ENCODE measurements around the gene RPUSD2. TPM values are rescaled to one million over a fixed set of nuclear protein-coding genes. Genes with fewer than 3 reads are reported as not detected.

The RPUSD2 gene
- total RNA-seq, 5 donors from 2014 or later (not counting 1 experiment from before 2014, with no cell fraction given): 17.4 to 24.7 (median 18.9) TPM

GRCh38 chr15:40595773-40596172, 26.7 kb downstream of the RPUSD2 start:
- Histone ChIP-seq H3K36me3 (ENCODE audit: control insufficient read depth in 2 of 2, extremely low read depth in 1 of 2, insufficient read depth in 1 of 2, low read length in 1 of 2) (no peaks in the 10 kb centered on the region), H3K27me3 (replicated peaks in 1 of 2; ENCODE audit: control insufficient read depth in 2 of 2, extremely low read depth in 1 of 2, insufficient read depth in 2 of 2, low read length in 1 of 2) (peaks cover 0 to 6% of the 10 kb centered on the region in 2 experiments), H3K4me1 (ENCODE audit: control insufficient read depth in 1 of 2, extremely low read depth in 1 of 2, insufficient read depth in 2 of 2, low read length in 2 of 2) (peaks cover 6 to 7% of the 10 kb centered on the region in 2 experiments), H3K27ac (ENCODE audit: low read length) (no peak overlapping the region), H3K9me3 (no peaks in the 10 kb centered on the region), H3K4me3 (ENCODE audit: control insufficient read depth in 1 of 2, extremely low read depth in 1 of 2, low read length in 1 of 2) (no peak overlapping the region)
- H3K4me3 Mint-ChIP-seq: no peak overlapping the region
- no peak overlapping the region for H3K27ac Mint-ChIP-seq
- H3K4me1 Mint-ChIP-seq: peaks cover 17 to 27% (median 26%) of the 10 kb centered on the region in 3 donors
- CTCF ChIA-PET: no interaction called here
- POLR2A ChIA-PET: interaction anchor here in 1 of 2 donors (0.6 kb wide), 1 partner anchor 30 kb away, joined by 5 read pairs; no protein-coding TSS in a partner anchor
- ATAC-seq (replicated peaks in 1 of 4): no peak
- WGBS (ENCODE audit: insufficient coverage): no CpG with 5 or more reads among the region's 5 CpGs
- H3K9me3 Mint-ChIP-seq: no peaks in the 10 kb centered on the region
- peaks cover 4% of the 10 kb centered on the region in 2 donors for H3K27me3 Mint-ChIP-seq
- no peaks in the 10 kb centered on the region for H3K36me3 Mint-ChIP-seq
- DNase-seq: no peak

- Histone ChIP-seq H3K36me3 (ENCODE audit: control insufficient read depth in 2 of 2, extremely low read depth in 1 of 2, insufficient read depth in 1 of 2, low read length in 1 of 2) (no peaks in the 10 kb centered on the region), H3K27ac (ENCODE audit: low read length) (no peak overlapping the region), H3K4me1 (ENCODE audit: control insufficient read depth in 1 of 2, extremely low read depth in 1 of 2, insufficient read depth in 2 of 2, low read length in 2 of 2) (peaks cover 6 to 7% of the 10 kb centered on the region in 2 experiments), H3K27me3 (replicated peaks in 1 of 2; ENCODE audit: control insufficient read depth in 2 of 2, extremely low read depth in 1 of 2, insufficient read depth in 2 of 2, low read length in 1 of 2) (peaks cover 0 to 6% of the 10 kb centered on the region in 2 experiments), H3K9me3 (no peaks in the 10 kb centered on the region), H3K4me3 (ENCODE audit: control insufficient read depth in 1 of 2, extremely low read depth in 1 of 2, low read length in 1 of 2) (no peak overlapping the region)
- 100% methylated on average over 1 of the region's 2 CpGs for WGBS (ENCODE audit: insufficient coverage)
- no peaks in the 10 kb centered on the region for H3K9me3 Mint-ChIP-seq
- ChIA-PET POLR2A (no interaction called here), CTCF (interaction anchor here in 1 of 2 donors (0.7 kb wide), 1 partner anchor 295 kb away, joined by 8 read pairs; no protein-coding TSS in a partner anchor)
- no peak for DNase-seq
- peaks cover 4% of the 10 kb centered on the region in 2 donors for H3K27me3 Mint-ChIP-seq
- H3K27ac Mint-ChIP-seq: no peak overlapping the region
- no peak for ATAC-seq (replicated peaks in 1 of 4)
- no peak overlapping the region for H3K4me3 Mint-ChIP-seq
- H3K4me1 Mint-ChIP-seq: peaks cover 17 to 26% (median 25%) of the 10 kb centered on the region in 3 donors
- H3K36me3 Mint-ChIP-seq: no peaks in the 10 kb centered on the region
Observed at GRCh38 chr15:40597024-40597423, 27.9 kb downstream of the RPUSD2 start.

- peaks cover 0 to 6% of the 10 kb centered on the region in 2 experiments for H3K27me3 ChIP-seq (replicated peaks in 1 of 2; ENCODE audit: control insufficient read depth in 2 of 2, extremely low read depth in 1 of 2, insufficient read depth in 2 of 2, low read length in 1 of 2)
- H3K4me3 ChIP-seq (ENCODE audit: control insufficient read depth in 1 of 2, extremely low read depth in 1 of 2, low read length in 1 of 2): no peak overlapping the region
- H3K36me3 ChIP-seq (ENCODE audit: control insufficient read depth in 2 of 2, extremely low read depth in 1 of 2, insufficient read depth in 1 of 2, low read length in 1 of 2): no peaks in the 10 kb centered on the region
- ATAC-seq (replicated peaks in 1 of 4): no peak
- no peaks in the 10 kb centered on the region for H3K9me3 ChIP-seq
- DNase-seq: no peak
- ChIA-PET POLR2A (interaction anchor here in 1 of 2 donors (0.6 kb wide), 1 partner anchor 9 kb away, joined by 8 read pairs; no protein-coding TSS in a partner anchor), CTCF (interaction anchor here (0.6 kb wide), 2 partner anchors 9 to 270 kb away, joined by 4 to 6 read pairs; no protein-coding TSS in a partner anchor)
- WGBS (ENCODE audit: insufficient coverage): no CpG with 5 or more reads among the region's 3 CpGs
- Mint-ChIP-seq H3K27ac (no peak overlapping the region), H3K4me3 (no peak overlapping the region), H3K27me3 (peaks cover 4% of the 10 kb centered on the region in 2 donors), H3K4me1 (peaks cover 15 to 19% (median 18%) of the 10 kb centered on the region in 3 donors), H3K36me3 (no peaks in the 10 kb centered on the region), H3K9me3 (no peaks in the 10 kb centered on the region)
- H3K4me1 ChIP-seq (ENCODE audit: control insufficient read depth in 1 of 2, extremely low read depth in 1 of 2, insufficient read depth in 2 of 2, low read length in 2 of 2): peaks cover 6 to 7% of the 10 kb centered on the region in 2 experiments
- H3K27ac ChIP-seq (ENCODE audit: low read length): no peak overlapping the region
Observed at GRCh38 chr15:40598126-40598525, 29.0 kb downstream of the RPUSD2 start.

GRCh38 chr15:40598672-40599071, 29.6 kb downstream of the RPUSD2 start:
- Histone ChIP-seq H3K4me3 (ENCODE audit: control insufficient read depth in 1 of 2, extremely low read depth in 1 of 2, low read length in 1 of 2) (no peak overlapping the region), H3K27me3 (replicated peaks in 1 of 2; ENCODE audit: control insufficient read depth in 2 of 2, extremely low read depth in 1 of 2, insufficient read depth in 2 of 2, low read length in 1 of 2) (peaks cover 0 to 6% of the 10 kb centered on the region in 2 experiments), H3K9me3 (no peaks in the 10 kb centered on the region), H3K36me3 (ENCODE audit: control insufficient read depth in 2 of 2, extremely low read depth in 1 of 2, insufficient read depth in 1 of 2, low read length in 1 of 2) (no peaks in the 10 kb centered on the region), H3K27ac (ENCODE audit: low read length) (no peak overlapping the region), H3K4me1 (ENCODE audit: control insufficient read depth in 1 of 2, extremely low read depth in 1 of 2, insufficient read depth in 2 of 2, low read length in 2 of 2) (peaks cover 6 to 7% of the 10 kb centered on the region in 2 experiments)
- DNase-seq (no peak), ATAC-seq (replicated peaks in 1 of 4) (no peak)
- Mint-ChIP-seq H3K36me3 (no peaks in the 10 kb centered on the region), H3K27me3 (peaks cover 2 to 4% of the 10 kb centered on the region in 2 donors), H3K27ac (no peak overlapping the region), H3K9me3 (no peaks in the 10 kb centered on the region), H3K4me3 (no peak overlapping the region), H3K4me1 (peaks cover 9 to 13% (median 13%) of the 10 kb centered on the region in 3 donors)
- CTCF ChIA-PET: interaction anchor here in 1 of 2 donors (0.6 kb wide), 1 partner anchor 9 kb away, joined by 6 read pairs; no protein-coding TSS in a partner anchor
- 100% methylated on average over 3 of the region's 4 CpGs for WGBS (ENCODE audit: insufficient coverage)
- POLR2A ChIA-PET: interaction anchor here in 1 of 2 donors (0.6 kb wide), 2 partner anchors 9 to 139 kb away, joined by 4 to 8 read pairs; no protein-coding TSS in a partner anchor

- no peak for DNase-seq
- no peaks in the 10 kb centered on the region for H3K4me1 ChIP-seq (ENCODE audit: control insufficient read depth in 1 of 2, extremely low read depth in 1 of 2, insufficient read depth in 2 of 2, low read length in 2 of 2)
- H3K4me1 Mint-ChIP-seq: peaks cover 0 to 1% (median 0%) of the 10 kb centered on the region in 3 donors
- H3K27ac ChIP-seq (ENCODE audit: low read length): no peak overlapping the region
- ChIA-PET CTCF (interaction anchor here (0.8 to 0.9 kb wide), 2 partner anchors 10 to 11 kb away, joined by 3 to 7 read pairs; no protein-coding TSS in a partner anchor), POLR2A (no interaction called here)
- WGBS (ENCODE audit: insufficient coverage): 98% methylated on average over 7 of the region's 12 CpGs
- no peak overlapping the region for H3K4me3 ChIP-seq (ENCODE audit: control insufficient read depth in 1 of 2, extremely low read depth in 1 of 2, low read length in 1 of 2)
- no peak overlapping the region for H3K27ac Mint-ChIP-seq
- no peaks in the 10 kb centered on the region for H3K36me3 ChIP-seq (ENCODE audit: control insufficient read depth in 2 of 2, extremely low read depth in 1 of 2, insufficient read depth in 1 of 2, low read length in 1 of 2)
- ATAC-seq (replicated peaks in 1 of 4): no peak
- no peaks in the 10 kb centered on the region for H3K9me3 ChIP-seq
- no peaks in the 10 kb centered on the region for H3K9me3 Mint-ChIP-seq
- H3K4me3 Mint-ChIP-seq: no peak overlapping the region
- peaks cover 0 to 6% of the 10 kb centered on the region in 2 experiments for H3K27me3 ChIP-seq (replicated peaks in 1 of 2; ENCODE audit: control insufficient read depth in 2 of 2, extremely low read depth in 1 of 2, insufficient read depth in 2 of 2, low read length in 1 of 2)
- H3K27me3 Mint-ChIP-seq: no peaks in the 10 kb centered on the region
- no peaks in the 10 kb centered on the region for H3K36me3 Mint-ChIP-seq
Observed at GRCh38 chr15:40600956-40601355, 31.9 kb downstream of the RPUSD2 start.

- Histone ChIP-seq H3K27me3 (replicated peaks in 1 of 2; ENCODE audit: control insufficient read depth in 2 of 2, extremely low read depth in 1 of 2, insufficient read depth in 2 of 2, low read length in 1 of 2) (no peaks in the 10 kb centered on the region), H3K27ac (ENCODE audit: low read length) (no peak overlapping the region), H3K36me3 (ENCODE audit: control insufficient read depth in 2 of 2, extremely low read depth in 1 of 2, insufficient read depth in 1 of 2, low read length in 1 of 2) (no peaks in the 10 kb centered on the region), H3K9me3 (no peaks in the 10 kb centered on the region), H3K4me1 (ENCODE audit: control insufficient read depth in 1 of 2, extremely low read depth in 1 of 2, insufficient read depth in 2 of 2, low read length in 2 of 2) (no peaks in the 10 kb centered on the region), H3K4me3 (ENCODE audit: control insufficient read depth in 1 of 2, extremely low read depth in 1 of 2, low read length in 1 of 2) (no peak overlapping the region)
- Mint-ChIP-seq H3K27me3 (no peaks in the 10 kb centered on the region), H3K4me3 (no peak overlapping the region), H3K9me3 (no peaks in the 10 kb centered on the region), H3K27ac (no peak overlapping the region), H3K36me3 (no peaks in the 10 kb centered on the region), H3K4me1 (peaks cover 0 to 1% (median 0%) of the 10 kb centered on the region in 3 donors)
- ChIA-PET CTCF (interaction anchor here in 1 of 2 donors (0.5 kb wide), 1 partner anchor 75 kb away, joined by 3 read pairs; no protein-coding TSS in a partner anchor), POLR2A (no interaction called here)
- DNase-seq (no peak), ATAC-seq (replicated peaks in 1 of 4) (no peak)
Observed at GRCh38 chr15:40603935-40604334, 34.8 kb downstream of the RPUSD2 start.
